Activated naive CD4-positive, alpha-beta T cell treated with anti-CD3 and anti-CD28 coated beads, Interleukin-2, amount 10 ng/mL, durations not matched to agents 7 days and 5 days (primary cell): ENCODE data around the gene TXNDC5.
A peak's percentile ranks its signal among the peaks of the same experiment; 100 is the strongest.

Experiments used
- CTCF ChIA-PET: fragments of 350-600 bp; sonication (Branson Sonifier 250); formaldehyde crosslinking; loops from one replicate; lab custom pipeline; 2021; ENCODE audit warnings: antibody characterized with exemption; lab: Charles Lee
- DNase-seq: peaks from one replicate; pipeline ENCODE4 v3.0.0-alpha.2; 2020
- H3K27ac Mint-ChIP-seq: one replicate; pipeline ENCODE4 v1.8.0; 2021; ENCODE audit warnings: mild to moderate bottlenecking, moderate library complexity, mixed read lengths
- H3K27me3 Mint-ChIP-seq: one replicate; pipeline ENCODE4 v1.8.0; 2021; ENCODE audit warnings: mild to moderate bottlenecking, mixed read lengths
- H3K36me3 Mint-ChIP-seq: one replicate; pipeline ENCODE4 v1.8.0; 2021; ENCODE audit warnings: mixed read lengths
- H3K4me1 Mint-ChIP-seq: one replicate; pipeline ENCODE4 v1.8.0; 2021; ENCODE audit warnings: mixed read lengths
- H3K4me3 Mint-ChIP-seq: one replicate; pipeline ENCODE4 v1.8.0; 2021; ENCODE audit warnings: mild to moderate bottlenecking, moderate library complexity, mixed read lengths
- H3K9me3 Mint-ChIP-seq: one replicate; pipeline ENCODE4 v1.8.0; 2021; ENCODE audit warnings: mixed read lengths

The TXNDC5 gene

DNA sequence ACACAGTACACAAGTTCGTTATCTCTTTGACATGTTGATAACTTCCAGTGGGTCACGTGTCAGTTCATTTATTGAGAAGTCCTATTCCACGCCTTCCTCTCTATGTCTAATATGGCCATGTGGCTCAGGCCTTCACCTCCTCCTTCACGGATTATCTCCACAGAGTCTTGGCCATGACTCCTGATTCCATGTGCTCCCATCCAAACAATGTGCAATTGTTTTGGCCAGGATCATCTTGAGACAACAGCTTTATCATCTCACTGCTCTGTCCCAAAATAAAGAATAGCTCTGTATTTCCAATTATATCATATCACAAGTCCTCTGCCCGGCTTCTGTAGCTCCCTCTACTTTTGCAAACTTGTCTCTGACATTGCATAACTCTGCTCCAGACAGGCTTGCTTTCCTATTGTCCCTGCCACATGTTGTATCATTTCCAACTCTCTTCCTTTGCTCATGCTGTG, 11.1 kb upstream of the TXNDC5 start:
- no peaks in the 10 kb centered on the region for H3K36me3 Mint-ChIP-seq
- no peak overlapping the region for H3K27ac Mint-ChIP-seq
- no peak for DNase-seq
- H3K4me3 Mint-ChIP-seq = no peak overlapping the region
- CTCF ChIA-PET = no interaction called here
- peaks cover 4% of the 10 kb centered on the region for H3K9me3 Mint-ChIP-seq
- no peaks in the 10 kb centered on the region for H3K4me1 Mint-ChIP-seq
- H3K27me3 Mint-ChIP-seq = peaks cover 11% of the 10 kb centered on the region

DNA sequence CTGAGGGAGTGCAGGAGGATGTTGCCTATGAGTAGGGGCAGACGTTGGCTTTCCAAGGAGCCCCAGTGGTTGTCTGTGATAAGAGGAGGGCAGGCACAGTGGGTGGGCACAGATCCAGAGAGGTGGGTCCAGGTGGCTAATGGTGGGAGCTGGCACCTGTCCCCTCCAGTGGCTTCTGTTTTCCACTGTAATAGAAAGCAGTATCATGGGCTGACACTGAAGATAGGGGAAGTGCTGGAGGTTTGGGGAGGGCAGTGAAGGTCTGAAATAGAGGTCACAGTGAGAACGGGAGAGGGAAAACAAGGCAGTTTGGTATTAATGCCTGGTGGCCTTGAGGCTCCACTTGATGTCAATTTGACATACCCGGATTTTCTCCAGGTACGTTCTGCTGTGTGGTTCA, 10.5 kb upstream of the TXNDC5 start:
- Mint-ChIP-seq H3K4me3 (no peak overlapping the region), H3K9me3 (peaks cover 4% of the 10 kb centered on the region), H3K27me3 (peaks cover 11% of the 10 kb centered on the region), H3K27ac (no peak overlapping the region), H3K4me1 (no peaks in the 10 kb centered on the region), H3K36me3 (no peaks in the 10 kb centered on the region)
- no peak for DNase-seq
- CTCF ChIA-PET = no interaction called here

DNA sequence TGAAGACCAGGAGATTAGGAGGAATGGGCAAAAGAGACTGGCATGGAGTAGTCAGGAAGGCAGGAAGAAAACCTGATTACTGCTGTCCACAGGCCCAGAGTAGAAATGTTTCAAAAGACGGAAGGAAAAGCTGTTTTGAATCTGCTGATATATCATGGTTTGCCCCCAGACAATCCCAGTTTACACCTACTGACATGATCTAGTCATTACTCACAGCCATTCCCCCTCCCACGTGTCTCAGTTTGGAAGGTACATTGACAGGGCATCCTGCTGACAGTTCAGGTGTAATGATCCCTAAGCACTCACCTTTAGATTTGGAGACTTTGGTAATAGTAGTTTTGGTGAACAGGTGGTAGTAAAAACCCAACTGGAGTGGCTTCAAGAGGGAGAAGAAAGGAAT, 9.8 kb upstream of the TXNDC5 start:
- Mint-ChIP-seq H3K36me3 (no peaks in the 10 kb centered on the region), H3K27me3 (peaks cover 7% of the 10 kb centered on the region), H3K27ac (no peak overlapping the region), H3K9me3 (peaks cover 1% of the 10 kb centered on the region), H3K4me3 (no peak overlapping the region), H3K4me1 (no peaks in the 10 kb centered on the region)
- DNase-seq = no peak
- CTCF ChIA-PET = no interaction called here

DNA sequence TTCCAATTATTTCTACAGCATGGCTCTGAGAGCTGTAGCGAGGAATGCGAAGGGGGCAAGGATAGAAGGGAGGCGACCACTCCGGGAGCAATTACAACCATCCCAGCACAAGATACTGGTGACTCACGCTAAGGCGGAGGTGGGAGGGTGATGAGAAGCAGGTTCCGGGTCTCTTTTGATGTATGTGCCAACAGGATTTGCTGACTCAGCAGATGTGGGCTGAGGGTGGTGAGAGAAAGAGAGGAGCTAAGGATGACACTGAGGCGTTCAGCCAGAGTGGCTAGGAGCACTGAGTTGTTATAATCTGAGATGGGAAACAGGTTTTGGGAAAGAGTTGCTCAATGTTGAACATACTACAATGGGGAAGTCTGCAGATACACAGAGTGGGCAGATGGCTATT, 9.3 kb upstream of the TXNDC5 start:
- Mint-ChIP-seq H3K27me3 (peaks cover 7% of the 10 kb centered on the region), H3K4me1 (no peaks in the 10 kb centered on the region), H3K27ac (no peak overlapping the region), H3K4me3 (no peak overlapping the region), H3K36me3 (no peaks in the 10 kb centered on the region), H3K9me3 (no peaks in the 10 kb centered on the region)
- DNase-seq = no peak
- CTCF ChIA-PET = no interaction called here

DNA sequence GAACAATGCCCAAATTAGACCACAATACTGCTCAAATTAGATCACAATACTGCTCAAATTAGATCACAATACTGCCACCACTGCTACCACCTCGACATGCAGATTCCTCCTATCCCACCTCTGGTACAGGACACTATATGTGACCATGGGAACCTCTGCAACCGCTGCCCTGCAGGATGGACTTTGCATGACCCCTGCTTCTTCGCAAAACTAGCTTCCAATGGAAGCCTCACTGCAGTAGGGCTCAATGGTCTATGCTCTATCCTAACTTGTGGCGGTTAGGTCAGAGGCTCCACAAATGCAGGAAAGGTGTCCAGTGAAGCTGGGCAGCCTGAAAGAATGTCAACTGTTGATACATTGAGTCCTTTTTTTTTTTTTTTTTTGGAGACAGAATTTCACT, 7.8 kb upstream of the TXNDC5 start:
- no peaks in the 10 kb centered on the region for H3K9me3 Mint-ChIP-seq
- CTCF ChIA-PET = no interaction called here
- DNase-seq = no peak
- no peaks in the 10 kb centered on the region for H3K4me1 Mint-ChIP-seq
- H3K4me3 Mint-ChIP-seq = no peak overlapping the region
- H3K27me3 Mint-ChIP-seq = no peaks in the 10 kb centered on the region
- no peak overlapping the region for H3K27ac Mint-ChIP-seq
- no peaks in the 10 kb centered on the region for H3K36me3 Mint-ChIP-seq

DNA sequence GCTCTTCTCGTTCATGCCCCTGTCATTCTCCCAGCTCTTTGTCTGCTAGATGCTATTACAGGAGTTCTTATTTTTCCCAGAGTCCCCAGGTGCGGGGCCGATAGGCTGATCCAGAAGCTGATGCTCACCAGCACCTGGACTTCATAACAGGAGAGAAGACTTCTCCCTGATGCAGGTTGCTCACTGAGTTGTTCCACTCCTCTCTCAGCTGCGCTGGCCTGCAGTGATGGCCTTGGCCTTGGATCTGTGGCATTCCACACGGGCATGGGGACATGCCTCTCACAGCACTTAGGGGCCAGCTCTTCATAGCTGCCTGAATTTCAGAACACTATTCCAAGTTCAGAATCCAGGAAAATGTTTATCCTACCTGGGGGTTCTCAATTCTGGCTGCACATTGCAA, 7.1 kb upstream of the TXNDC5 start:
- Mint-ChIP-seq H3K27me3 (no peaks in the 10 kb centered on the region), H3K4me1 (no peaks in the 10 kb centered on the region), H3K36me3 (no peaks in the 10 kb centered on the region), H3K4me3 (no peak overlapping the region), H3K9me3 (no peaks in the 10 kb centered on the region), H3K27ac (no peak overlapping the region)
- DNase-seq = no peak
- CTCF ChIA-PET = no interaction called here

DNA sequence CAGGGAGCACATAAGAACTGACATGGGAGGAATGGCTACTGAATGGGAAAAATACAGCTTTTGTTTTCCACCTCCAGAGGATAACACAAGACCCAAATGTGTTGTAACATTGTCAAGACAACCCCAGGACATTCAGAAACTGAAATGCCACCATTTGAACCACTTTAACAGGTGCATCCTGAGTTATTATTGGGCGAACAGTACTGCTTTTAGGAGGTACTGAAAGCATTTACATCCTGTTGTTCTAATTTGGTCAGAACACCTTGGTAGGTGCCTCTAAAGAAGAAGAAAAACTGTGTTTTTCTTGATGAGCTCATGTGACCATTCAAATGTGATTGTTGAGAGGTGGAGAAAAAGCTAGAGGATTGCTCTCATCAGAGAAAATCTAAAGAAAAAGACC, 6.4 kb upstream of the TXNDC5 start:
- Mint-ChIP-seq H3K27me3 (no peaks in the 10 kb centered on the region), H3K4me1 (no peaks in the 10 kb centered on the region), H3K36me3 (no peaks in the 10 kb centered on the region), H3K27ac (no peak overlapping the region), H3K4me3 (no peak overlapping the region), H3K9me3 (no peaks in the 10 kb centered on the region)
- CTCF ChIA-PET = interaction anchor here (1.1 kb wide), 1 partner anchor 141 kb away, joined by 3 read pairs; no protein-coding TSS in a partner anchor
- DNase-seq = no peak

DNA sequence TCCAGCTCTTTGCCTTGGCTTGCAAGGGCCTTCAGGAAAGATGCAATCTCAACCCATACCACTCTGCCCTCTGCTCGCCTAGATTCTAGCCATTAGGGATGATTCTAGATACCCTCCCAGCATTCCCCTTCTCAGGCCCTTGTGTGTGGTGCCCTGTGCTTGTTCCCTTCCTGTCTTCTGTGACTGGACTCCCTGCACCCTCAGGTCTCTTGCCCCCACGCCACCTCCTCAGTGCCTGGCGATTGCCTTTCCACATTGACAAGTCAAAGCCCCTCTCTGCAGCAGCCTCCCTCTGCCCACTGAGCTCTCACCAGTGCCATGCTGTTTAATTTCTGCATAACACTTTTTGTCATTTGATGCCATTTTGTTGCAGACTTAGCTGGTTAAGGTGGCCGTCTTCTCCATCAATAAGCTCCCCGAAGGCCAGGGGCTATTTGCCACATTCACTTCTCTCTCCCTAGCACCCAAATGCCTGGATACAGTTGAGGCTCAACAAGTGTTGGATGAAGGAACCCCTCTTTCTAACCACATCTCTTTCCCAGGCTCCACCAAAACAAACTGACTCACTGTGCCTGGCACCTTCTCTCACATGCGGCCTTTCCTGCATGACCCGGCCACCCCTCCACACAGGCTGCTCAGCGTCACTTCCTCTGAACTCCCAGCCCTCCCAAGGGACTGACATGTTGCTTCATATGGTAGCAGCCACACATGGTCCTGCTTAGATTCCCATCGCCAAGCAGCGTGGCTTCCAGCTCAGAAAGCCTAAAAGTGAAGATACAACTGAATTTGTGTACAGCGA, 4.6 kb upstream of the TXNDC5 start:
- CTCF ChIA-PET = no interaction called here
- Mint-ChIP-seq H3K4me3 (no peak overlapping the region), H3K9me3 (no peaks in the 10 kb centered on the region)

DNA sequence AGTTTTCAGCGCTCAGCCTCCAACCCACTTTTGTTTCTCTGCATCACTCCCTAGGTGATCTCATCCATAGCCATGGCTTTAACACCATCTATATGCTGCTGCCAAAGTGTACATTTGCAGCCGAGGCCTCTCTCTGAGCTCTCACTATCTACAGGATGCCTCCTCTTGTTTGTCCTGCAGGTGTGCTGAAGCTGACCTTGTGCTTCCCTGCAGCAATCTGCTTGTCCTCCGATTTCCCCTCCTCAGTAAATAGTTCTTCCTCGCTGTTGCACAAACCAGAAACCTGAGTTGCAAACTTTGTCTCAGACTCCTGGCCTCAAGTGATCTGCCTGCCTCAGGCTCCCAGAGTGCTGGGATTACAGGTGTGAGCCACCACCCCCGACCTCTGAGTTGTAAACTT, 3.7 kb upstream of the TXNDC5 start:
- Mint-ChIP-seq H3K36me3 (no peaks in the 10 kb centered on the region), H3K4me3 (no peak overlapping the region), H3K27ac (no peak overlapping the region), H3K4me1 (peaks cover 5% of the 10 kb centered on the region), H3K9me3 (no peaks in the 10 kb centered on the region), H3K27me3 (no peaks in the 10 kb centered on the region)
- DNase-seq = no peak
- CTCF ChIA-PET = no interaction called here

More for the DNA sequence above, 4.6 kb upstream of the TXNDC5 start:
- Mint-ChIP-seq H3K4me1 (peaks cover 2% of the 10 kb centered on the region), H3K36me3 (no peaks in the 10 kb centered on the region), H3K27ac (no peak overlapping the region), H3K27me3 (no peaks in the 10 kb centered on the region)
- no peak for DNase-seq

DNA sequence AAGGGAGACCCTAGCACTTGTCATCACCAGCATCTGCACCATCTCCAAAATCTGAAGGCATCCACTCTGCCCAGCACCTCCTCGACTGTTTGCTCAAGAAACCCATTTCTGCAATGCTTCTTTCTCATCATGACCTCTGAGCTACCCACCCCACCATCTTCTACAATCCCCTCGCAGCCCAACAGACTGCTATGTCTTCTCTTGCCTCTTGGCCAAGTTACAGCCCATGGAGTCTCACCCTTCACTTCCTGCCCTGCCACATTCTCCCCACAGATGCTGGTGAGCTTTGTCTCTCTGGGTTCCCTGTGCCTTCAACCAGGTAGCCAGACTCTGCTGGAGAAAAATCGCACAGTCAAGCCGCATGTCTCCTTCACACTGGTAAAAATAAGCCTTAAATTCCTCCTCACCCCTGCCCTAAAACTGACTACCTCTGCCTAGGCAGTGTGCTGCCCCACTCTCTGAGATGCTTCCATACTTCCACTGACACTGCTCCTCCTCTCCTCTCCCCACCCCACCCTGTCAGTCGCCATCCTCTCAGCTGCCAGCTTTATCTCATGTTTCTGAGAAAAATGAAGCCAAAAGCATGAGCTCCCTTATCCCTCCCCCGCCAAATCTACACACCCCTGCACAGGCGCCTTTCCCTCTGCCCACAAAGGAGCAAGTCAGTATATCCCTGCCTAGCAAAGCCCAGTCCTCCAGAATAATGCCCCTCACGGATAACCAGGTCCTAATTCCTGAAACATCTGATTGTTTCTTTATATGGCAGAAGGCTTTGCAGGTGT, 2.3 kb upstream of the TXNDC5 start:
- Mint-ChIP-seq H3K9me3 (no peaks in the 10 kb centered on the region), H3K4me3 (no peak overlapping the region), H3K27ac (no peak overlapping the region), H3K4me1 (peaks cover 15% of the 10 kb centered on the region), H3K36me3 (no peaks in the 10 kb centered on the region), H3K27me3 (no peaks in the 10 kb centered on the region)
- no peak for DNase-seq
- CTCF ChIA-PET = interaction anchor here (0.6 kb wide), 1 partner anchor 151 kb away, joined by 3 read pairs; the partner anchor contains the start of gene BLOC1S5

DNA sequence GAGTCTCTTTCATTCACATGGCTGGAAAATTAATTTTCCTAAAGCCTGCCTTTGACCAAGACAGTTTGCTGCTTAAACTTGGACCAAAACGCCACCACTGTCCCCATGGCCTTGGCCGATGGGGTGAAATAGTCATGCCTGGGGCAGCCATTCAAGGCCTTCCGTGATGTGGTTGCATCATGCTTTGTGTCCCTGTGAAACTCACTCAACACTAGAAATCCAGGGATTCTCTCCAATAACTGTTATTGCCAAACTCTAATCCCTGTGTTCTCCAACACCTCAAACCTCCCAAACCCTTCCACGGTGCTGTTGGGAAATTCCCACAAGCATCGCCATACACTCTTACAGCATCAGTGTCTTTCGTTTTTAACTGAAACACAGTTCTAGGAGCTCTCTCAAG, 1.4 kb upstream of the TXNDC5 start:
- H3K36me3 Mint-ChIP-seq = peaks cover 1% of the 10 kb centered on the region
- H3K9me3 Mint-ChIP-seq = no peaks in the 10 kb centered on the region
- no peak overlapping the region for H3K27ac Mint-ChIP-seq
- H3K4me3 Mint-ChIP-seq = no peak overlapping the region
- DNase-seq = no peak
- CTCF ChIA-PET = no interaction called here
- no peaks in the 10 kb centered on the region for H3K27me3 Mint-ChIP-seq
- peaks cover 18% of the 10 kb centered on the region for H3K4me1 Mint-ChIP-seq

DNA sequence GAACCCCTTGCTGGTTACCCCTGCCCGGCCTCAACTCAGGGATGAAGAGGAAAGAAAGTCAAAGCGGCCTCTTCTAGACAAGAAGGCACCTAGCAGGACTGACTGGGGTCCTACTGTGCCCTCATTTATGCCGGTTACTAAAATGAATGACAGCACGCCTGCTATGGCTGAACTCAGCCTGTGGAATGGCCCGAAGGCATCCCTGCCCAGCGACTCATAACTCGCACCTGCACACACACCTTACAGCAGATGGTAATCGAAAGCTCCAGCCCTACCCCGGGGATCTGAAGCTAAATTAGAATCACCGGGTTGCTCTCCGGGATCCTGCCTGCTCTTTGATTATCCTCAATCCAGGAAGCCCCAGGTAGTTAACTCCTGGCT, 747 bp upstream of the TXNDC5 start:
- Mint-ChIP-seq H3K36me3 (peaks cover 1% of the 10 kb centered on the region), H3K27ac (no peak overlapping the region), H3K4me1 (peaks cover 21% of the 10 kb centered on the region), H3K9me3 (no peaks in the 10 kb centered on the region), H3K27me3 (no peaks in the 10 kb centered on the region), H3K4me3 (no peak overlapping the region)
- CTCF ChIA-PET = no interaction called here
- no peak for DNase-seq

DNA sequence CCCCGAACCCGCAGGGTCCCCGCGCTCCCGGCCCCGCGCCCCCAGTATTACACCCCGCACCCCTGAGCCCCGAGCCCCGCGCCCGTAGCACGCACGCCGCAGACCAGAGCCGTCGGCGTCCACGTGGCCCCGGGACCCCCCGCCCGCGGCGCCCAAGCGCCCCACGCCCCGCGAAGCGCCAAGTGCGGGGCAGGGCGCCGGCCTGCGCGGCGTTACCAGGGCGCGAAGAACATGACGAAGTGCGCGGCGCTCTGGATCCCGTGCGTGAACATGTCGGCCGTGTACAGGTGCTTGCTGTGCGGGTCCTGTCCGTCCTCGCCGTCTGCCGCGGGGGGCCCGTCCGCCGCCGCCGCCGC, 312 bp downstream of the TXNDC5 start:
- no peak for DNase-seq
- H3K27me3 Mint-ChIP-seq = no peaks in the 10 kb centered on the region
- no peaks in the 10 kb centered on the region for H3K9me3 Mint-ChIP-seq
- CTCF ChIA-PET = no interaction called here
- H3K36me3 Mint-ChIP-seq = peaks cover 1% of the 10 kb centered on the region
- H3K27ac Mint-ChIP-seq = no peak overlapping the region
- H3K4me3 Mint-ChIP-seq = no peak overlapping the region
- peaks cover 21% of the 10 kb centered on the region for H3K4me1 Mint-ChIP-seq

DNA sequence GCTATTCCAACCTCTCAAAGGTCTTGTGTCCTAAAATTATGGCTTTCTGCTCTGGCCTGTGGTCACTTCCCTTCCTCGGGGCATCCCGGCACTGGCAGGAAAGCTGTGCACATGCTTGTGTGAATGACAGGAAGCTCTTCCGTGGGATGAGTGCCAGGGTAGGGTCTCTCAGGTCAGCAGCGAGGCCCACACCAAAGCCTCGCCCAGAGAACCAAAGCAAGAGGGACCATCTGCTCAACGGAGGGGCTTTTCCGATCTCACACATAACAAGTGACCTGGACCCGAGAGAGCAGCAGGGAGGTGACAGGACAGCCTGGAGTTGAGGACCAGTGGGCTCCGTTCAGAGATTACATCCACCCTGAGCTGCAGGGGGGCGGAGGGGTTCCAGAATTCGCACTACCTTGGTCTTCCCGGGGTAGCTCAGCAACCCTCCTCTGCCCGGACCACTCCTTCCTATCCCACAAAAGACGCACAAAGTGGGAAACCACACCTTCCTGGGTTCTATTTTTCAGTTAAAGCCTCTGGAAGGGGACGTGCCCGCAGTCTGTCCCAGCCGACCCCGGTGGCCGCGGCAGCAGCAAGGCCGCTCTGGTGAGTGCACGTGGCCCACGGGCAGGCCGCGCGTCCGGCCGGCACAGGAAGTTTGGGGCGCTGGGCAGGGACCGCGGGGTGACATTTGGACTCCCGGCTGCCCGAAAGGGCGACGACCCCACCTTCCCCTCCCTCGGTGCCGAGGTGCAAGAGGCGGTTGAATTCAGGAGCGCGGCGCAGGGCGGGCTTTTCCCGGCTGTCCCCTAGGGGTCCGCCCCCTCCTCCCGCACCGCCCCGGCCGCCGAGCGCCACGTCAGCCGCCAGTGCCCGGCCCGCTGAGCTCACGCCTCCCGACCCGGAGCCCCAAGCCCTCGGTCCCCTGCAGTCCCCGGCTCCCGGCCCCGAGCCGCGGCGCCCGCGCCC, 988 bp downstream of the TXNDC5 start:
- Mint-ChIP-seq H3K27ac (no peak overlapping the region), H3K27me3 (no peaks in the 10 kb centered on the region), H3K4me1 (peaks cover 21% of the 10 kb centered on the region), H3K36me3 (peaks cover 1% of the 10 kb centered on the region), H3K4me3 (peak overlapping the region; percentile 73), H3K9me3 (no peaks in the 10 kb centered on the region)
- CTCF ChIA-PET = interaction anchor here (0.6 kb wide), 1 partner anchor 53 kb away, joined by 3 read pairs; no protein-coding TSS in a partner anchor
- peak; percentile 65 for DNase-seq
